GM21360 (cell line): ENCODE measurements around the gene LIN52.
A peak's percentile ranks its signal among the peaks of the same experiment; 100 is the strongest.

Experiments used
- ATAC-seq: cut with Tn5 transposase; IDR thresholded peaks from one replicate; pipeline ENCODE4 v1.9.1; 2021; ENCODE audit warnings: mild to moderate bottlenecking, moderate library complexity; ENCODE audit not compliant: unreplicated experiment

LIN52 gene

GRCh38 chr14:74084277-74085046, at the start of gene LIN52, which contains the start of gene ALDH6A1:
TSS of gene LIN52 (plus strand) at chr14:74084956. CDS start at chr14:74084975, 19 bp downstream.
TSS of gene ALDH6A1 (minus strand) at chr14:74084453. CDS start at chr14:74084394, 59 bp downstream.
- ATAC-seq = peak; percentile 88

- no peak for ATAC-seq
Observed at GRCh38 chr14:74035556-74035955, 49.2 kb upstream of the LIN52 start.

GRCh38 chr14:74038020-74038859, 46.5 kb upstream of the LIN52 start:
- no peak for ATAC-seq

GRCh38 chr14:74042296-74042695, 42.5 kb upstream of the LIN52 start:
- no peak for ATAC-seq

- ATAC-seq = no peak
Observed at GRCh38 chr14:74045522-74045921, 39.2 kb upstream of the LIN52 start.

GRCh38 chr14:74048281-74048680, 36.5 kb upstream of the LIN52 start:
- ATAC-seq = no peak

- ATAC-seq = no peak
Observed at GRCh38 chr14:74049876-74050495, 34.8 kb upstream of the LIN52 start.

- ATAC-seq = no peak
Observed at GRCh38 chr14:74062809-74063150, 22.0 kb upstream of the LIN52 start.

- ATAC-seq = no peak
Observed at GRCh38 chr14:74064426-74064825, 20.3 kb upstream of the LIN52 start.

- ATAC-seq = no peak
Observed at GRCh38 chr14:74064883-74065282, 19.9 kb upstream of the LIN52 start.

- no peak for ATAC-seq
Observed at GRCh38 chr14:74065746-74066575, 18.8 kb upstream of the LIN52 start.

GRCh38 chr14:74077401-74077800, 7.4 kb upstream of the LIN52 start:
- no peak for ATAC-seq

- no peak for ATAC-seq
Observed at GRCh38 chr14:74080820-74081460, 3.8 kb upstream of the LIN52 start.

- ATAC-seq = no peak
Observed at GRCh38 chr14:74081491-74081890, 3.3 kb upstream of the LIN52 start.

- no peak for ATAC-seq
Observed at GRCh38 chr14:74083161-74083560, 1.6 kb upstream of the LIN52 start.

- no peak for ATAC-seq
Observed at GRCh38 chr14:74083784-74084276, 926 bp upstream of the LIN52 start.

- peak; percentile 6 for ATAC-seq
Observed at GRCh38 chr14:74085047-74085637, 386 bp downstream of the LIN52 start.

- no peak for ATAC-seq
Observed at GRCh38 chr14:74085828-74086227, 1.1 kb downstream of the LIN52 start.

- ATAC-seq = no peak
Observed at GRCh38 chr14:74089251-74090020, 4.7 kb downstream of the LIN52 start.
